ENCODE results near the gene PFKFB4.

PFKFB4 gene

DNA sequence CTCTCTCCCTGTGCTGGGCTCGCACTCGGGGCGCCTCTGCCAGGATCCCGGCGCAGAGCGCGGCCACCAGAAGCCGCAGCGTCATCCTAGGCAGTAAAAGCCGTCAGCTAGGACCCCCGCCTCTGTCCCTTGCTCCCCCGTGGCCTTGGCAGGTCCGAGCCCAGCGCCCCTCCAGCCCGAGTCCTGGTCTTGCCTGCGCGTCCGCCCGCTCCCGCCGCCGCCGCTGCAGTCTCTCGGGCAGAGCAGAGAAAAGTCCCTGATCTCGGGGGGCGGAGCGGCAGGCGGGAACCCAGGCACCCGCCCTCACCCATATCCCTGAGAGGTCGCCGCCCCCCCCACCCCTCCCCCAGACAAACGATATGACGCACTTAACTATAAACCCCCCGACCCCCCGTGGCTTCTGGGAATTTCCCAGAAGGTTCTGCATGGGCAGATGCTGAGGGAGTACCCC lies 38.5 kb upstream of the PFKFB4 start, which contains the start of gene COL7A1:
Gene COL7A1, minus strand, starts transcription at position 255 of the 451 bp plus-strand sequence. Its CDS starts 170 bp downstream, at position 85.
- CTCF ChIA-PET = interaction anchor here (0.6 kb wide), 1 partner anchor 163 kb away, joined by 3 read pairs; no protein-coding TSS in a partner anchor
- TF ChIP-seq TARDBP (IDR thresholded peaks at IDR 0.05) (no peak), FOXM1 (IDR thresholded peaks at IDR 0.05; ENCODE audit: borderline replicate concordance) (no peak), FOXA1 (IDR thresholded peaks at IDR 0.05) (no peak), FOXK2 (IDR thresholded peaks at IDR 0.05) (no peak), NFRKB (IDR thresholded peaks at IDR 0.05) (no peak), ZNF384 (IDR thresholded peaks at IDR 0.05) (no peak), SP1 (IDR thresholded peaks at IDR 0.05) (no peak), HDGF (IDR thresholded peaks at IDR 0.05; ENCODE audit: borderline replicate concordance) (no peak), ELF4 (IDR thresholded peaks at IDR 0.05) (no peak), ARNT (IDR thresholded peaks at IDR 0.05) (no peak), CTBP1 (IDR thresholded peaks at IDR 0.05; ENCODE audit: borderline replicate concordance) (no peak), LEF1 (IDR thresholded peaks at IDR 0.05; ENCODE audit: borderline replicate concordance) (no peak), BHLHE40 (IDR thresholded peaks at IDR 0.05; ENCODE audit: borderline replicate concordance) (no peak), SUZ12 (IDR thresholded peaks at IDR 0.05) (no peak), L3MBTL2 (conservative IDR thresholded peaks at IDR 0.05) (no peak)
- TF ChIP-seq, protein P1, sequence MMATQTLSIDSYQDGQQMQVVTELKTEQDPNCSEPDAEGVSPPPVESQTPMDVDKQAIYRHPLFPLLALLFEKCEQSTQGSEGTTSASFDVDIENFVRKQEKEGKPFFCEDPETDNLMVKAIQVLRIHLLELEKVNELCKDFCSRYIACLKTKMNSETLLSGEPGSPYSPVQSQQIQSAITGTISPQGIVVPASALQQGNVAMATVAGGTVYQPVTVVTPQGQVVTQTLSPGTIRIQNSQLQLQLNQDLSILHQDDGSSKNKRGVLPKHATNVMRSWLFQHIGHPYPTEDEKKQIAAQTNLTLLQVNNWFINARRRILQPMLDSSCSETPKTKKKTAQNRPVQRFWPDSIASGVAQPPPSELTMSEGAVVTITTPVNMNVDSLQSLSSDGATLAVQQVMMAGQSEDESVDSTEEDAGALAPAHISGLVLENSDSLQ (IDR thresholded peaks at IDR 0.05) = no peak
- POLR2A ChIA-PET = no interaction called here
- no peak for DNase-seq (ENCODE audit: extremely low spot score)

GRCh38 chr3:48594417-48595049 lies 37.9 kb upstream of the PFKFB4 start:
- TF ChIP-seq FOXK2 (IDR thresholded peaks at IDR 0.05) = no peak
- TF ChIP-seq LEF1 (IDR thresholded peaks at IDR 0.05; ENCODE audit: borderline replicate concordance) = no peak
- TF ChIP-seq HDGF (IDR thresholded peaks at IDR 0.05; ENCODE audit: borderline replicate concordance) = no peak
- no peak for TF ChIP-seq BHLHE40 (IDR thresholded peaks at IDR 0.05; ENCODE audit: borderline replicate concordance)
- no peak for TF ChIP-seq FOXM1 (IDR thresholded peaks at IDR 0.05; ENCODE audit: borderline replicate concordance)
- TF ChIP-seq NFRKB (IDR thresholded peaks at IDR 0.05) = no peak
- TF ChIP-seq ELF4 (IDR thresholded peaks at IDR 0.05) = no peak
- no peak for TF ChIP-seq SUZ12 (IDR thresholded peaks at IDR 0.05)
- no peak for TF ChIP-seq ARNT (IDR thresholded peaks at IDR 0.05)
- TF ChIP-seq, protein P1 (IDR thresholded peaks at IDR 0.05) = no peak
- TF ChIP-seq SP1 (IDR thresholded peaks at IDR 0.05) = no peak
- TF ChIP-seq ZNF384 (IDR thresholded peaks at IDR 0.05) = no peak
- TF ChIP-seq CTBP1 (IDR thresholded peaks at IDR 0.05; ENCODE audit: borderline replicate concordance) = no peak
- TF ChIP-seq FOXA1 (IDR thresholded peaks at IDR 0.05) = no peak
- DNase-seq (ENCODE audit: extremely low spot score) = no peak
- ChIA-PET CTCF (interaction anchor here (0.6 kb wide), 1 partner anchor 164 kb away, joined by 3 read pairs; no protein-coding TSS in a partner anchor), POLR2A (no interaction called here)

- no peak for DNase-seq (ENCODE audit: extremely low spot score)
- POLR2A ChIA-PET = interaction anchor here (0.7 kb wide), 1 partner anchor 16 kb away, joined by 3 read pairs; the partner anchor contains the start of gene UQCRC1
- CTCF ChIA-PET = no interaction called here
- TF ChIP-seq ARNT (IDR thresholded peaks at IDR 0.05) = no peak
- no peak for TF ChIP-seq ELF4 (IDR thresholded peaks at IDR 0.05)
- TF ChIP-seq BHLHE40 (IDR thresholded peaks at IDR 0.05; ENCODE audit: borderline replicate concordance) = no peak
- TF ChIP-seq TARDBP (IDR thresholded peaks at IDR 0.05) = no peak
- no peak for TF ChIP-seq L3MBTL2 (conservative IDR thresholded peaks at IDR 0.05)
- no peak for TF ChIP-seq LEF1 (IDR thresholded peaks at IDR 0.05; ENCODE audit: borderline replicate concordance)
- no peak for TF ChIP-seq FOXM1 (IDR thresholded peaks at IDR 0.05; ENCODE audit: borderline replicate concordance)
- TF ChIP-seq NFRKB (IDR thresholded peaks at IDR 0.05) = no peak
- TF ChIP-seq FOXA1 (IDR thresholded peaks at IDR 0.05) = no peak
- TF ChIP-seq, protein P1 (IDR thresholded peaks at IDR 0.05) = no peak
- TF ChIP-seq CTBP1 (IDR thresholded peaks at IDR 0.05; ENCODE audit: borderline replicate concordance) = no peak
- no peak for TF ChIP-seq SP1 (IDR thresholded peaks at IDR 0.05)
- TF ChIP-seq FOXK2 (IDR thresholded peaks at IDR 0.05) = no peak
- no peak for TF ChIP-seq HDGF (IDR thresholded peaks at IDR 0.05; ENCODE audit: borderline replicate concordance)
- no peak for TF ChIP-seq ZNF384 (IDR thresholded peaks at IDR 0.05)
- TF ChIP-seq SUZ12 (IDR thresholded peaks at IDR 0.05) = no peak
These were observed 36.7 kb upstream of the PFKFB4 start for GRCh38 chr3:48593337-48593736.

GRCh38 chr3:48592519-48593087 lies 36.0 kb upstream of the PFKFB4 start:
- POLR2A ChIA-PET = no interaction called here
- no peak for DNase-seq (ENCODE audit: extremely low spot score)
- CTCF ChIA-PET = no interaction called here
- TF ChIP-seq ARNT (IDR thresholded peaks at IDR 0.05) = no peak
- TF ChIP-seq FOXA1 (IDR thresholded peaks at IDR 0.05) = no peak

- ChIA-PET POLR2A (no interaction called here), CTCF (no interaction called here)
- no peak for DNase-seq (ENCODE audit: extremely low spot score)
- no peak for TF ChIP-seq SP1 (IDR thresholded peaks at IDR 0.05)
- no peak for TF ChIP-seq FOXA1 (IDR thresholded peaks at IDR 0.05)
- no peak for TF ChIP-seq TARDBP (IDR thresholded peaks at IDR 0.05)
- TF ChIP-seq NFRKB (IDR thresholded peaks at IDR 0.05) = no peak
- TF ChIP-seq CTBP1 (IDR thresholded peaks at IDR 0.05; ENCODE audit: borderline replicate concordance) = no peak
- TF ChIP-seq ZNF384 (IDR thresholded peaks at IDR 0.05) = no peak
These were observed 35.4 kb upstream of the PFKFB4 start for GRCh38 chr3:48591886-48592518.
